Measurements from ENCODE around the gene GABARAPL2. TPM values are rescaled to one million over a fixed set of nuclear protein-coding genes. Genes with fewer than 3 reads are reported as not detected.

Gene GABARAPL2
- total RNA-seq, 3 donors from 2014 or later (not counting 1 experiment from before 2014, with no cell fraction given), result 66.2 to 74.0 (median 71.3) TPM

DNA sequence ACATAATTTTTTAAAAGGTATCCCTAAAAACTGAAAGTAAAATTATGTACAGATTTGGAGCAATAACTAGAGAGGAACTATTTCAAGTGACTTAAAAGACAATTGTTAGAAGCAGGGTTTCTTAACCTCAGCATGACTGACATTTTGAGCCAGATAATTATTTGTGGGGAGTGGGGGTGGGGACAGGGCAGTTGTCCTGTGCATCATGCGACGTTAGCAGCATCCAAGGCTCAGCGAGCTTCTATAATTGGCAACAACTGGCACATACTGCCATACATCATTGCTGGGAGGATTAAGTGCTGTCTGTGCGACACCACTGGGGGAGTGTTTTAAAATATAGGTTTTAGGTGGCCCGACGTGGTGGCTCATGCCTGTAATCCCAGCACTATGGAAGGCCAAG, 27.1 kb downstream of the GABARAPL2 start:
- TF ChIP-seq, protein P1, sequence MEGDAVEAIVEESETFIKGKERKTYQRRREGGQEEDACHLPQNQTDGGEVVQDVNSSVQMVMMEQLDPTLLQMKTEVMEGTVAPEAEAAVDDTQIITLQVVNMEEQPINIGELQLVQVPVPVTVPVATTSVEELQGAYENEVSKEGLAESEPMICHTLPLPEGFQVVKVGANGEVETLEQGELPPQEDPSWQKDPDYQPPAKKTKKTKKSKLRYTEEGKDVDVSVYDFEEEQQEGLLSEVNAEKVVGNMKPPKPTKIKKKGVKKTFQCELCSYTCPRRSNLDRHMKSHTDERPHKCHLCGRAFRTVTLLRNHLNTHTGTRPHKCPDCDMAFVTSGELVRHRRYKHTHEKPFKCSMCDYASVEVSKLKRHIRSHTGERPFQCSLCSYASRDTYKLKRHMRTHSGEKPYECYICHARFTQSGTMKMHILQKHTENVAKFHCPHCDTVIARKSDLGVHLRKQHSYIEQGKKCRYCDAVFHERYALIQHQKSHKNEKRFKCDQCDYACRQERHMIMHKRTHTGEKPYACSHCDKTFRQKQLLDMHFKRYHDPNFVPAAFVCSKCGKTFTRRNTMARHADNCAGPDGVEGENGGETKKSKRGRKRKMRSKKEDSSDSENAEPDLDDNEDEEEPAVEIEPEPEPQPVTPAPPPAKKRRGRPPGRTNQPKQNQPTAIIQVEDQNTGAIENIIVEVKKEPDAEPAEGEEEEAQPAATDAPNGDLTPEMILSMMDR (IDR thresholded peaks at IDR 0.05), result no peak
- H3K27ac Mint-ChIP-seq, result no peak overlapping the region
- Histone ChIP-seq H3K36me3 (ENCODE audit: control insufficient read depth, insufficient read depth, low read length) (peaks cover 3% of the 10 kb centered on the region), H3K4me3 (ENCODE audit: low read length) (no peak overlapping the region), H3K27me3 (ENCODE audit: control insufficient read depth, insufficient read depth, low read length) (no peaks in the 10 kb centered on the region), H3K27ac (ENCODE audit: low read length) (no peak overlapping the region), H3K9me3 (ENCODE audit: control insufficient read depth, insufficient read depth, low read length) (no peaks in the 10 kb centered on the region), H3K4me1 (ENCODE audit: control insufficient read depth, insufficient read depth, low read length) (no peaks in the 10 kb centered on the region)
- H3K36me3 Mint-ChIP-seq, result no peaks in the 10 kb centered on the region
- ATAC-seq (no peak), DNase-seq (no peak)
- intact Hi-C loops (cut with micrococcal nuclease), result no loop called here
- peaks cover 0 to 2% of the 10 kb centered on the region in 2 donors for H3K9me3 Mint-ChIP-seq
- peaks cover 0 to 5% of the 10 kb centered on the region in 2 donors for H3K4me1 Mint-ChIP-seq
- H3K4me3 Mint-ChIP-seq, result no peak overlapping the region
- H3K27me3 Mint-ChIP-seq (ENCODE audit: low read depth in 2 of 2), result no peaks in the 10 kb centered on the region
- WGBS (ENCODE audit: insufficient coverage), result 96% methylated on average over 6 of the region's 6 CpGs

DNA sequence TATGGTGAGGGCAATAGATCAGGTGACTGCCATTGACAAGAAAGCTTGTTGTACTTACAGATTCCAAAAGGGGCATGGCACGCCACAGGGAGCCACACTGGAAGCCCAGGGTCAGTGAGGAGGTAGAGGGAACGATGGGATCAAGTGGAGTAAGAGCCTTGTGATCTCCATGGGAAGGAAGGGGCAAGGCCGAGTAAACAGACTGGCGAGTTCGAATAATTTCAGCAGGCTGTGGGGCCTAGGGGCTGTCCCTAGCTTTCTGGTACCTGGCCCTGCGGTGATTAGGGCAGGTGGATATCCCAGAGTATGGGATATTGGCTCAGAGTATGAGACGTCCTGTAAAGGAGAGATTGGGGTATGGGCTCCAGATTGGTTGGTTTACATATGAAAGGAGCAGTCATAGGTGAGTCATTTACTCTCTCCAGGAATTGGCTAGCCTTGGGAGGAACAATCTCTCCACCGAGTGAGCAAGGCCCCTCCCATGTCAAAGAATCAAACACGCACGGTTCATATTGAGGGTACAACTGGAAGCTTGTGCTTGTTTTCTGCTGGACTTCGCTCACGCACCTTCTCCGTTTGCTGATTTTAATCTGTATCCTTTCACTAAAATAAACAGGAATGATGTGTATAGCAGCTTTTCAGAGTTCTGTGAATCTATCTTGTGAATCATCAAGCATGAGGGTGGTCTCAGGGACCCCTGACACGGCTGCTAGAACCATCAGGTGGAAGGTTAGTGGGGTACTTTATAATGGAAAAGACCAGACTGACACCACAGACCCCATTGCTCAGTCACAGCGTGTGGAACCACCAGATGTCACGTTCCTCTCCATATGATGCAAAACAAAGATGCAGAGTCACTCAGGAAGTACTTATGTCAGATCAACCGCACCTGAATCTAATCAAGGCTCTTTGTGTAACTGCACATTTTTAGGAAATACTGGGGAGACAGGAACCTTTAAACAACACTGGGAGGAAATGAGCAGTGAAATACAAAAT, 27.9 kb downstream of the GABARAPL2 start:
- ATAC-seq, result peak in 1 of 3 donors; percentile 67
- peak overlapping the region in 1 of 2 donors; percentile 57 for H3K27ac Mint-ChIP-seq

DNA sequence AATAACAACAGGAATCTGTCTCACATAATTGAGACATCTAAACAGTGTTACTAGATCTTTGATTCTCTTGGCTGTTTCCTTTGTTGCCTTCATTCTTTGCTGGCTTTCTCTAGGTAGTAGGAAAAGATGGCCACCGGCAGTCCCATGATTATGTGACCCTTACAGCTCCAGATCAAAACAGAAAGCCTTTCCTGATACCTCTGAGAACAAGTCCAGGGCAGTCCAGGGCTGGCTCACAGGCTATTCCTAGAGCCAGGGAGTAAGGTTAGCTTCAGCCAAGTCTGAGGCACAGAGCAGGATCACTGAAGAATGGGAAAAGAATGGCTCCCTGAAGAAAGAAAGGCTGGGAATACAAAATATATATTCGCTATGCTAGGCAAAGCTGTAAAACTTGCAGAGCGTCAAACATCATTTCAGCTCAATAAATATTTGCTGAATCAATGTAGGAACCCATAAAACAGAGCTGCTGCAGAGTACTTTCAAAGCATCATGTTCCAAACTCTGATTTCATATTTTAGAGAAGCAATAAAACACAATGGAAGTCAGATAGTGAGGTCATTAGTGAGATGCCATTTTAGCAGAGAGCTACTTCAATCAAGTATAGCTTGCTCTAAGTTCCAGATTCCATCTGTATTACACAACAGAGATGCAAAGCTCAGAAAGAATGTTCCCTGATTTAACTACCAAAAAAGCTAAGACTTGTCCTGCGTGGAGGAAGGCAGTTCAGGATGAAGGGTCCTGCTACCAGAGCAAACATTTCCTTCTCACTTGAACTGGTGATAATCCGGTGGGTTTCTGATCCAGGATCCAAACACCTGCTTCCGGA, 33.5 kb downstream of the GABARAPL2 start:
- TF ChIP-seq, protein P1 (IDR thresholded peaks at IDR 0.05), result no peak
- WGBS (ENCODE audit: insufficient coverage), result over 99% methylated on average over 6 of the region's 6 CpGs
- peaks cover 13% of the 10 kb centered on the region for H3K36me3 Mint-ChIP-seq
- no peaks in the 10 kb centered on the region for H3K27me3 Mint-ChIP-seq (ENCODE audit: low read depth in 2 of 2)
- no peaks in the 10 kb centered on the region for H3K27me3 ChIP-seq (ENCODE audit: control insufficient read depth, insufficient read depth, low read length)
- H3K4me1 Mint-ChIP-seq, result peaks cover 0 to 1% of the 10 kb centered on the region in 2 donors
- no peak overlapping the region for H3K27ac Mint-ChIP-seq
- H3K4me3 ChIP-seq (ENCODE audit: low read length), result no peak overlapping the region
- H3K4me3 Mint-ChIP-seq, result no peak overlapping the region
- H3K4me1 ChIP-seq (ENCODE audit: control insufficient read depth, insufficient read depth, low read length), result no peaks in the 10 kb centered on the region
- H3K9me3 ChIP-seq (ENCODE audit: control insufficient read depth, insufficient read depth, low read length), result no peaks in the 10 kb centered on the region
- intact Hi-C loops (cut with micrococcal nuclease), result no loop called here
- H3K27ac ChIP-seq (ENCODE audit: low read length), result no peak overlapping the region
- ATAC-seq, result no peak
- peaks cover 0 to 2% of the 10 kb centered on the region in 2 donors for H3K9me3 Mint-ChIP-seq
- no peak for DNase-seq
- H3K36me3 ChIP-seq (ENCODE audit: control insufficient read depth, insufficient read depth, low read length), result peaks cover 37% of the 10 kb centered on the region

More for the DNA sequence above, 27.9 kb downstream of the GABARAPL2 start:
- H3K9me3 Mint-ChIP-seq, result peaks cover 0 to 2% of the 10 kb centered on the region in 2 donors
- intact Hi-C loops (cut with micrococcal nuclease), result no loop called here
- Histone ChIP-seq H3K4me3 (ENCODE audit: low read length) (no peak overlapping the region), H3K27me3 (ENCODE audit: control insufficient read depth, insufficient read depth, low read length) (no peaks in the 10 kb centered on the region), H3K4me1 (ENCODE audit: control insufficient read depth, insufficient read depth, low read length) (no peaks in the 10 kb centered on the region), H3K27ac (ENCODE audit: low read length) (no peak overlapping the region), H3K36me3 (ENCODE audit: control insufficient read depth, insufficient read depth, low read length) (peaks cover 3% of the 10 kb centered on the region), H3K9me3 (ENCODE audit: control insufficient read depth, insufficient read depth, low read length) (no peaks in the 10 kb centered on the region)
- TF ChIP-seq, protein P1 (IDR thresholded peaks at IDR 0.05), result no peak
- no peaks in the 10 kb centered on the region for H3K36me3 Mint-ChIP-seq
- no peak for DNase-seq
- WGBS (ENCODE audit: insufficient coverage), result 66% methylated on average over 17 of the region's 17 CpGs
- peaks cover 0 to 5% of the 10 kb centered on the region in 2 donors for H3K4me1 Mint-ChIP-seq
- H3K27me3 Mint-ChIP-seq (ENCODE audit: low read depth in 2 of 2), result no peaks in the 10 kb centered on the region
- H3K4me3 Mint-ChIP-seq, result no peak overlapping the region
